GM18498 (cell line): Measurements from ENCODE around the gene DHRS4L2.
"Not testable (repeated sequence)": the region's sequence is repeated elsewhere in the genome, so short reads cannot be mapped to it uniquely, and the experiment has no call there.

ENCODE experiments used
- ATAC-seq: cut with Tn5 transposase; IDR thresholded peaks from one replicate; pipeline ENCODE4 v1.9.1; 2021; ENCODE audit warnings: mild to moderate bottlenecking, moderate library complexity; ENCODE audit not compliant: unreplicated experiment

Gene DHRS4L2

DNA sequence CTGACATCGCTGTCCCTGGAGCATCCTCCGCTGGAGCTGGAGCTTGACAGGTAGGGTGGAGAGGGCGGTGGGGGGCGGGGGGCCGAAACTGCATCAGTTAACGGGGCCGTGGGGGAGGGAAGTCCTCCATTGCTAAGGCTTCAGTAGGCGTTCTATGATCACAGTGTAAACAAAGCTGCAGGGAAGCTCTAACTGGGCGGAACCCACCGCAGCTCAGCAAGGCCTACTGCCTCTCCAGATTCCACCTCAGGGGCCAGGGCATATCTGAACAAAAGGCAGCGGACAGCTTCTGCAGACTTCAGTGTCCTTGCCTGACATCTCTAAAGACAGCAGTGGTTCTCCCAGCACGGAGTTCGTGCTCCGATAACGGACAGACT, 18.5 kb upstream of the DHRS4L2 start:
- ATAC-seq, result not testable (repeated sequence)

DNA sequence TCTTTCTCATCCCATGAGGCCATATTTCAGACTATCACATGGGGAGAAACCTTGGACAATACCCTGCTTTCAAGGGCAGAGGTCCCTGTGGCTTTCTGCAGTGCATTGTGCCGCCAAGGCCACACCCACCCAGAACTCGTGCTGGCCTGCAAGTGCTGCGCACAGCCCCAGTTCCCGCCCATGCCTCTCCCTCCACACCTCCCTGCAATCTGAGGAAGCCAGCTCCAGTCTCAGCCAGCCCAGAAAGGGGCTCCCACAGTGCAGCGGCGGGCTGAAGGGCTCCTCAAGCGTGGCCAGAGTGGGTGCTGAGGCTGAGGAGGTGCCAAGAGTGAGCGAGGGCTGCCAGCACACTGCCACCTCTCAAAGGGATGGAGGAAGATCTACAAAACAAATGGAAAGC, 15.6 kb upstream of the DHRS4L2 start:
- ATAC-seq, result not testable (repeated sequence)

DNA sequence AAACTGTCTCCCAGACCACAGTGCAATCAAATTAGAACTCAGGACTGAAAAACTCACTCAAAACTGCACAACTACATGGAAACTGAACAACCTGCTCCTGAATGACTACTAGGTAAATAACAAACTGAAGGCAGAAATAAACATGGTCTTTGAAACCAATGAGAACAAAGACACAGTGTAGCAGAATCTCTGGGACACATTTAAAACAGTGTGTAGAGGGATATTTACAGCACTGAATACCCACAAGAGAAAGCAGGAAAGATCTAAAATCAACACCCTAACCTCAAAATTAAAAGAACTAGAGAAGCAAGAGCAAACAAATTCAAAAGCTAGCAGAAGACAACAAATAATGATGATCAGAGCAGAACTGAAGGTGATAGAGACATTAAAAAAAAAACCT, 14.7 kb upstream of the DHRS4L2 start:
- not testable (repeated sequence) for ATAC-seq

DNA sequence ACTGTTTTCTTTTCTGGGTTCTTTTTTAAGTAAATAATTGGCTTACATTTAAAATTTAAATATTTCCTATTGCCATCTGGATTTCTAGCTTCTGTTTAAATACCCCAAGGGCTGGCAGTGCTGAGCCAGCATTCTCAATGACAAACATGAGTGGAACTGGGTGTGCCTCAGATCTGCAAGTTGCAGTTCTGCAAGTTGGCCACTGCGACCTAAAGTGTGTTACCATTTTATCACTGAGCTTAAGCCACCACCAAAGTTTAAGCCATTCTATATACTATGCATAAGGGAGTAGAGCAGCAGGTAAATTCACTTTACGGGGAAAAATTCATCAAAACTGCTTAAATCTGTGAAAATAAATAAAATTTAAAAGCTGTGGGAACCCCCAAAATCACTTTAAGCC, 11.5 kb upstream of the DHRS4L2 start:
- not testable (repeated sequence) for ATAC-seq

DNA sequence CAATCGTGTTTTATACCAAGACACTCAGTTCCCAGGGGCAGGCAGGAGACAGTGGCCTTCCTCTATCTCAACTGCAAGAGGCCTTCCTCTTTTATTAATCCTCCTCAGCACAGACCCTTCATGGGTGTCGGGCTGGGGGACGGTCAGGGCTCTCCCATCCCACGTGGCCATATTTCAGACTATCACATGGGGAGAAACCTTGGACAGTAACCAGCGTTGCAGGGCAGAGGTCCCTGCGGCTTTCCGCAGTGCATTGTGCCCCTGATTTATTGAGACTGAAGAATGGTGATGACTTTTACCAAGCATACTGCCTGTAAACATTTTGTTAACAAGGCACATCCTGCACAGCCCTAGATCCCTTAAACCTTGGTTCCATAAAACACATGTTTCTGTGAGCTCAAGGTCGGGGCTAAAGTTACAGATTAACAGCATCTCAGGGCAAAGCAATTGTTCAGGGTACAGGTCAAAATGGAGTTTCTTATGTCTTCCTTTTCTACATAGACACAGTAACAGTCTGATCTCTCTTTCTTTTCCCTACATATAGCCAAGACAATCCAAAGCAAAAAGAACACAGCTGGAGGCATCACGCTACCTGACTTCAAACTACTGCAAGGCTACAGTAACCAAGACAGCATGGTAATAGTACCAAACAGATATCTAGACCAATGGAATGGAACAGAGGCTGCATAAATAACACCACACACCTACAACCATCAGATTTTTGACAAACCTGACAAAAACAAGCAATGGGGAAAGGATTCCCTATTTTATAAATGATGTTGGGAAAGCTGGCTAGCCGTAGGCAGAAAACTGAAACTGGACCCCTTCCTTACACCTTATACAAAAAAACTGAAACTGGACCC, 6.5 kb upstream of the DHRS4L2 start:
- not testable (repeated sequence) for ATAC-seq

DNA sequence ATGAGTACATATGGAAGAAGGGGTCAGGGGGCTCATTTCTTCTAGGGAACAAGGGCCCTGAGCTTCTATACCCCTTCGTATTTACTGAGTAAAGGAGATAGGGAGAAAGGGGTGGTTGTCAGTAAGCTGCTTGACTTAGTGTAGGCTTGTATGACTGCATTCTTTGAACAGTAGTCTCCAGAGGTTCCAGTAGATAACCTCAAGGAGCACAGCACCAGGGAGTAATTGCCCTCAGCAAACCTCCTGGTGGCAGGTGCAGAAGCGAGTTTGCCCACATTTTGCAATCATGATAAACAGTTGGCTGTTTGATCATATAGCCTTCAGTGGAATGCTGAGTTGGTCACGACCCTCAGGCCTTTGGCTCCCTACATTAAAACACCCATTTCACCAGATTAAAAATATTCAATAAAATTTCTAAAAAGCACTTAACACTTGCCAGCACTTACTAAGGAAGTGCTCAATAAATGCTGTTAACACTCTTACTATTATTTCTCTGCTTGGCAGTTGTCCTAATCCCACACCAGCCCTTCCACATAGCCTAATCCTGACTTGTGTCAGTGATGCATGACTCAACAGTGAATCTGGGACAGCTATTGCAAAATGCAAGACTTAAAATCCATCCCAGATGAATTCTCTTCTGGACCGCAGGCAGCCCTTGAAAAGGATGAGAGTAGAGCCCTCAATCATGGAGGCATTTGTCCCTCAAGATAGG, 3.7 kb upstream of the DHRS4L2 start:
- no peak for ATAC-seq

DNA sequence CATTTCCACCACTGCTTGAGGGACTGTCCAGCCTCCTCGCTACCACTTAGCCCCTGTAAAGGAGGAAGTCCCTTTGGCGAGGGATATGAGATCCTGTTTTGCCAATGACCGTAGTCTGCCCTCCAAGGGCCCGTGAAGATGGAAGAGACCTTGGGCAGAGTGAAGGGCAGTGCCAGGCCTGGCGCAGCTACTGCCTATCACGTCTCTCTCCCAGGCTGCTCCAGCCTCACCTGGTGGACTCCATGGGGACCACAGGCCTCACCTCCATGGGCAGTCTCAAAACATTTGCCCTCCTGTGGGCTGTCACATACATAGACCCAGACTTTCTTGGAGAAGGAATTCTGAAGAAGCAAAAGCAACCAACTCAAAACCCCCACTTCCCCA, 514 bp upstream of the DHRS4L2 start:
- ATAC-seq, result peak; percentile 5

DNA sequence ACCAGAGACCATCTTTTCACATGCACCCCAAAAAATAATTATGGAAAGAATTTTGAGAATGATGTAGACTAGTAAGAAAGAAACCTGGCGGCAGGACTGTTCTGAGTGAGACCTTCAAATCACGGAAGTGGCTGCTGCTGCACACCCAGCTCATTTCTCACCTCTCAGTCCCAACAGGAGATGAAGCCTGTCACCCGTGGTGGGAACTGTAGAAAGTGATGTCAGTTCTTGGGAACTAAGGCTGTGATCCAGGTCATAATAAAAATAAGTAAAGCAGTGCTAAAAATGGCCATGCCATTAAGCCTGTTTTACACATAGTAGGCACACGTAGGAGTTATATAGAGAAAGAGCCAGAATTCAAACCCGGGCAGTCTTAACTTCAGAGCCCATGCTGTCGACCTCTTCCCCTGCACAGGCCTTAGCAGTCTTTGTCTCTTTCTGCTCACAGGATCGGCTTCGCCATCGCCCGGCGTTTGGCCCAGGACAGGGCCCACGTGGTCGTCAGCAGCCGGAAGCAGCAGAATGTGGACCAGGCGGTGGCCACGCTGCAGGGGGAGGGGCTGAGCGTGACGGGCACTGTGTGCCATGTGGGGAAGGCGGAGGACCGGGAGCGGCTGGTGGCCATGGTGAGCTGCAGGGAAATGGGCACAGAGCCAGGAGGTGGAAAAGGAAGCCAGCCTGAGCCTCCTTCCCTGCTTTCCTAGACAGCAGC, 1.2 kb downstream of the DHRS4L2 start:
- ATAC-seq, result not testable (repeated sequence)

DNA sequence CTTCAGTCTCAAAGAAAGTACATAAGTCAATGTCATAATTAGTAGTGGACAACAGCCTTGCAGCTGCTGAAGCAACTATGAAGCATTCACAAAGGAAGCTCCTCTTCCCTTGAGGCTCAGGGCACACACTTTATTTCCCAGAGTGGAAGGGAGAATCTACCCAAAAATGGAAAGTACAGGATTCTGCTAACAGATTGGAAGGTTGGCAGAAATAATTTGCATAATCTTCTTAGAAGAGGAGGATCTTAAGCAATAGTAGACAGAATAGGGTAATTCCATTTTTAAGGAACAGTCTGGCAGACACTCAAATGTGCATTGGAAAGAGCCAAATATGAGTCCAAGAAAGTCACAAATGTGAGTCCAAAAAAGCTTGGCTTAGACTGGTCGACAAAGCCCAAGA, 2.2 kb downstream of the DHRS4L2 start:
- ATAC-seq, result not testable (repeated sequence)

DNA sequence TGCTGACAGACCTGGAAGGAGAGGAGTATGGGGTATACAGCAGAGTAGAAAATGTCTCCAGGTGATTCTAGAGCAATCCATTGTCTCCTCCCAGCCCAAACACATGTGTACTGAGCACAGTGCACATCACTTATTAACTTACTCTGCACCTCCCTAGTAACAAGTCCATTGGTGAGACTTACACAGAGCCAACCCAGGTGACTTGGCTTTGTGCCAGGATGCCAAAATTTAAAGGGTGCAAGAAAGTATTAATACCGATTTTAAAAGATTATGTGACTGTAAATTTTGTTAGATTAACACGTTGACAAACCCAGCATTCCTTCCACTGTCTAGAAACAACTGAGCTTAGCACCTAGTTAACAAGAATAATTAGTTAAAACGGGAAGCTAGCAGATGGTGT, 4.3 kb downstream of the DHRS4L2 start:
- not testable (repeated sequence) for ATAC-seq

DNA sequence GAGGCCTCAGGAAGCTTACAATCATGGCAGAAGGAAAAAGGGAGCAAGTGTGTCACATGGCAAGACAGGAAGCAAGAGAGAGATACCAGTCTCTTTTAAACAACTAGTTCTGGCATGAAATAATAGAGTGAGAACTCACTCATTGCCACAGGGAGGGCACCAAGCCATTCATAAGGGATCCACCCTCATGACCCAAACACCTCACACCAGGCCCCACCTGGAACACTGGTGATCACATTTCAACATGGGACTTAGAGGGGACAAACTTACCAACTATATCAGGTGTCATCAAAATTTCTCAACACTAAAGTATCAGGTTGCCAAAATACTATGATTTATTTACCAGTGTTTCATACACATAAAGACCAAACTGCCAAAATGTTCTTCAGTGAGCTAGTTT, 7.3 kb downstream of the DHRS4L2 start:
- not testable (repeated sequence) for ATAC-seq

DNA sequence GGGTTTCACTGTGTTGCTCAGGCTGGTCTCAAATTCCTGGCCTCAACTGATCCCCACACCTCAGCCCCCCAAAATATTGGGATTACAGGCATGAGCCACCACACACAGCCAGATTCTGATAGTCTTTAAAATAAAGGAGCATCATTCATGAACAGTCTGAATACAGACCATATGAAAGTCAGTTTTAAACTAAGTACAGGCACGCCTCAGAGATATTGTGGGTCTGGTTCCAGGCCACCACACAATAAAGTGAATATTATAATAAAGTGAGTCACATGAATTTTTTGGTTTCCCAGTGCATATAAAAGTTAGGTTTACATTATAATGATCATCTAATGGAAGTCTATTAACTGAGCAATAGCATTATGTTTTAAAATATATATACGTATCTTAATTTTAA, 8.1 kb downstream of the DHRS4L2 start:
- not testable (repeated sequence) for ATAC-seq

DNA sequence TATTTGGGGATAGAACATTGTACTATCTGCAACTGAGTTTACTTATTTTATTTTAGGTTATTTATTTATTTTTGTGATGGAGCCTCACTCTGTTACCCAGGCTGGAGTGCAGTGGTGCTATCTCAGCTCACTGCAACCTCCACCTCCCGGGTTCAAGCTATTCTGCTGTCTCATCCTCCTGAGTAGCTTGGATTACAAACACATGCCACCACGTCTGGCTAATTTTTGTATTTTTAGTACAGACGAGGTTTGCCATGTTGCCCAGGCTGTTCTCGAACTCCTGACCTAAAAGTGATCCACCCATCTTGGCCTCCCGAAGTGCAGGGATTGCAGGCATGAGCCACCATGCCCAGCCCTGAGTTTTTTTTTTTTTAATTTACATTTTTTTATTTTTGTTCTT, 10.9 kb downstream of the DHRS4L2 start:
- ATAC-seq, result not testable (repeated sequence)

DNA sequence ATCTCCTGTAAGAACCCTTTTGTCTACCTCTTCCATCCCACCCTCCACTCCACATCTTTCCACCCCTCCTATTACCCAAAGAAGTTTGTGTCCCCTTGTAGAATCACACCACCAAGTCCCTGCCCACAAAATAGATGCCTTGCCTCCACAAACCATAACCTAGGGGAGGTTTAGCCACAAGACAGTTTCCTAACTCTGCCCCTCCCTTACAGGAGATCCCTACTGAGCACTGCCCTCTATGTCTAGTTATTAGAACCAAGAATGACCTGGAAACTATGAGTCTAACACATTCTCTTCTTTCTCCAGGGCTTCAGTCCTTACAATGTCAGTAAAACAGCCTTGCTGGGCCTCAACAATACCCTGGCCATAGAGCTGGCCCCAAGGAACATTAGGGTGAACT, 12.3 kb downstream of the DHRS4L2 start:
- ATAC-seq, result not testable (repeated sequence)

DNA sequence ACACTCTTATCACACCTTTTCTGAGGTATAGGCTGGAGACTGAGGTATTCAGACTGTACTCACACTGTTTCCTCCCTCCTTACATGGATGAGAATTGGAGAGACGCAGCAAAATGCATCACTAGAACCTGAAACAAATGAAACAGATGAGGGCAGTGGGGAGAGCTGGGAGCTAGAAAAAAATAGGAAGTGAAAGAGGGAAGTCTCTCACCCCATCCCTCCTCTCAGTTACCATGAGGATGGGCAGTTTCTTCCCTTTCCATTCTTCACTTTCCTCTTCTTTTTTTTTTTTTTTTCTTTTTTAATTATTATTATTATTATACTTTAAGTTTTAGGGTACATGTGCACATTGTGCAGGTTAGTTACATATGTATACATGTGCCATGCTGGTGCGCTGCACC, 12.9 kb downstream of the DHRS4L2 start:
- not testable (repeated sequence) for ATAC-seq

DNA sequence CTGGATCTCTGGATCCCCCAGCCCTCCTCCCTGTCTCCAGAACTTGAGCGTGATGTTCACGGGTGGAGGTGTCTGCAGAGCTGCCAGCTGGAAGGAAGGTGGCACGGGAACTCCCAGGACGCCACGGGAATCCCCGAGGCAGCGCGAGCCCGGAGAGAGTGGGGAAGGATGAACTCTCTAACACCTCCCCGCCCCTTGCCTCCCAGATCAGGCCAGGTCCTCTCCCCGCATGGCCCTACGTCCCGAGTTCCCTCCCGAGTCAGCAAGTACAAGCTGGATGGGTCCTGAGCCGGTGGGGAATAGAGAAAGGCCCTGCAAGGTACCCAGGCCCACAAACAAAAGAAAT, 17.7 kb downstream of the DHRS4L2 start:
- peak; percentile 30 for ATAC-seq

DNA sequence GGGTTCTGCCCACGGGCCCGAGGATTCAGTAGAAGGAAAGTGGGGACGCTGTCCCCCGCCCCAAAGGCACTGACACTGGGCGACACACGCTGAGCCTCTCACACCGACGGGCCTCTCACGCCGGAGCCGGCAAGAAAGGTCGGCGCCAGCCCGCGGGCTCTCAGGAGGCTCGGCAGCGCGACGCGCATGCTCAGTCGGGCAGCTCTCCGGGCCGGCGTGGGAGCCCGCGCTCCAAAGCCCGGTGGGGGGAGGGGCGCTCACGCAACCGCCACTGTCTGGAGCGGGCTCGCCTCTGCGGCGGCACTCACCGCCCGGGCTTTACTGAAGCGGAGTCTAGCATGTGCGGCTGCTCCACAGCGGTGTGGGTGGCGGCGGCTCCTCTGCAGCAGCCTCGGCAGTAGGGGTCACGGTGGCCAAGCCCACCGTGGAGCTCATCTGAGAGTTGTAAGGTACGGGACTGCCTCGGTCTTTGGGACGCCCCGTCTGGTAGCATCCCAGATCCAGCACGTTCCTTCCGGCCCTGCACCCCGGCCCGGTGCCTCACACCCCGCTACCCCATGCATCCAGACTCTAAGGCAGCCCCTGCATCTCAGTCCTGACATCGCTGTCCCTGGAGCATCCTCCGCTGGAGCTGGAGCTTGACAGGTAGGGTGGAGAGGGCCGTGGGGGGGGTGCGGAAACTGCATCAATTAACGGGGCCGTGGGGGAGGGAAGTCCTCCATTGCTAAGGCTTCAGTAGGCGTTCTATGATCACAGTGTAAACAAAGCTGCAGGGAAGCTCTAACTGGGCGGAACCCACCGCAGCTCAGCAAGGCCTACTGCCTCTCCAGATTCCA, 18.3 kb downstream of the DHRS4L2 start:
- ATAC-seq, result peak; percentile 76

DNA sequence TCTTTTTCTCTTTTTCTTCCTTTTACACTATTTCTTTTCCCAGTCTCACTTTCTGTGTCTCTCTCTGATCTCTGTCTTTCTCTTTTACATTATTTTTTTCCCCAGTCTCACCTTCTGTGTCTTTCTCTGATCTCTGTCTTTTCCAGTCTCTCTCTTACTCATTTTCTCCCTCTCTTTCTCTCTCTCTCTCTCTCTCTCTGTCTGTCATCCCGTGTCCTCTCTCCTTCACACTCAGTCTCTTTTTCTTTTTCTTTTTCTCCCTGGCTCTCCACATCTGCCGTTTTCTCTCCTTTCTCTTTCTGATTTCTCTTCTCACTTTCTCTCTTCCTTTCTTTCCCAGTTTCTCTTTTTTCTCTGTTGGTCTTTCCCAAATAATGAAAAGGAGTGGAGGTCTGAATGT, 22.3 kb downstream of the DHRS4L2 start:
- ATAC-seq, result no peak

DNA sequence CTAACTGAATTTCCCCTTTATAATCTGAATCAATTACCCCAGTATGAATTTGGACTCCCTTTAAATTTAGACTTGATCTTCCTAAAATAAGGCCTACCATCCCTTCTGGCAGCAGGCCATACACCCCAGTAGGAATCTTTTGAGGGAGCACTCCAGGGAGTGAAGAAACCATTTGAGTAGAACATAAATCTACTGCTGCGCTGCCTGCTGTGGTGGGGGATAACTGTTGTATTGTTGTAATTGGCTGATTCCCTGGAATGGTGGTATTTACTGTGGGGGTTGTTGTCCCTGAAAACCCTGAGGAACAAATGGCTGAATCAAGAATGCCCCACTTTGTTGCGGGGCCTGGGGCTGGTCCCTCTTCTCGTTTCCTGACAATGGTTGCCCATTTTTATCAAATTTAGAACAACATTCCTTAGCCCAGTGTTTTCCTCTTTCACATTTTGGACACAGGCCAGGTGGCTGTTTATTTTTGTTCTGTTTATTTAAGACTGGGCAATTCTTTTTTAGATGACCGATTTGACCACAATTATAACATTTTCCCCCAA, 24.1 kb downstream of the DHRS4L2 start:
- ATAC-seq, result not testable (repeated sequence)
